Keratinocyte (primary cell): ENCODE data around the gene SWAP70.
"Not testable (repeated sequence)": the region's sequence is repeated elsewhere in the genome, so short reads cannot be mapped to it uniquely, and the experiment has no call there.

Experiments used
- EZH2 ChIP-seq: IDR thresholded peaks from one replicate; pipeline ENCODE4 v1.6.1; 2012; ENCODE audit warnings: inconsistent platforms, mild to moderate bottlenecking, low read length, moderate library complexity
- TF ChIP-seq, protein P1 (sequence below), 3 experiments: IDR thresholded peaks in 1 of 3; conservative IDR thresholded peaks in 1 of 3; optimal IDR thresholded peaks in 1 of 3; 2 replicates in 2 of 3; 3 replicates in 1 of 3; pipeline versions ENCODE3 to v1.5.1; 2011; ENCODE audit warnings: low read length in 3 of 3, mild to moderate bottlenecking in 3 of 3, moderate library complexity in 2 of 3, control low read depth in 1 of 3, inconsistent platforms in 1 of 3; ENCODE audit not compliant: insufficient read depth in 2 of 3; ENCODE audit errors: extremely low read depth in 1 of 3

DNA sequence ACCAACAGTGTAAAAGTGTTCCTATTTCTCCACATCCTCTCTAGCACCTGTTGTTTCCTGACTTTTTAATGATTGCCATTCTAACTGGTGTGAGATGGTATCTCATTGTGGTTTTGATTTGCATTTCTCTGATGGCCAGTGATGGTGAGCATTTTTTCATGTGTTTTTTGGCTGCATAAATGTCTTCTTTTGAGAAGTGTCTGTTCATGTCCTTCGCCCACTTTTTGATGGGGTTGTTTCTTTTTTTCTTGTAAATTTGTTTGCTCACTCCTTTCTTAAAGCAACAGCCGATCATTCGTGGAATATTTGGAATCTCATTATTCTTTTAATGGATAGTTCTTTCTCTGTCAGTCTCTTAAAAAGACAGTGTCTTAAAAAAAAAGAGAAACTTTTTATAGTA lies 79.6 kb downstream of the SWAP70 start:
- TF ChIP-seq, protein P1, sequence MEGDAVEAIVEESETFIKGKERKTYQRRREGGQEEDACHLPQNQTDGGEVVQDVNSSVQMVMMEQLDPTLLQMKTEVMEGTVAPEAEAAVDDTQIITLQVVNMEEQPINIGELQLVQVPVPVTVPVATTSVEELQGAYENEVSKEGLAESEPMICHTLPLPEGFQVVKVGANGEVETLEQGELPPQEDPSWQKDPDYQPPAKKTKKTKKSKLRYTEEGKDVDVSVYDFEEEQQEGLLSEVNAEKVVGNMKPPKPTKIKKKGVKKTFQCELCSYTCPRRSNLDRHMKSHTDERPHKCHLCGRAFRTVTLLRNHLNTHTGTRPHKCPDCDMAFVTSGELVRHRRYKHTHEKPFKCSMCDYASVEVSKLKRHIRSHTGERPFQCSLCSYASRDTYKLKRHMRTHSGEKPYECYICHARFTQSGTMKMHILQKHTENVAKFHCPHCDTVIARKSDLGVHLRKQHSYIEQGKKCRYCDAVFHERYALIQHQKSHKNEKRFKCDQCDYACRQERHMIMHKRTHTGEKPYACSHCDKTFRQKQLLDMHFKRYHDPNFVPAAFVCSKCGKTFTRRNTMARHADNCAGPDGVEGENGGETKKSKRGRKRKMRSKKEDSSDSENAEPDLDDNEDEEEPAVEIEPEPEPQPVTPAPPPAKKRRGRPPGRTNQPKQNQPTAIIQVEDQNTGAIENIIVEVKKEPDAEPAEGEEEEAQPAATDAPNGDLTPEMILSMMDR (optimal IDR thresholded peaks at IDR 0.05 in 1 of 3, IDR thresholded peaks at IDR 0.05 in 1 of 3, conservative IDR thresholded peaks at IDR 0.05 in 1 of 3; ENCODE audit: extremely low read depth in 1 of 3, insufficient read depth in 2 of 3, low read length in 3 of 3), result not testable (repeated sequence)
- not testable (repeated sequence) for TF ChIP-seq EZH2
